GM12801 (cell line): ENCODE data around the gene CERS6.

Experiments used
- CTCF ChIP-seq: IDR thresholded peaks from one replicate; pipeline ENCODE4 v1.5.1; 2011; ENCODE audit warnings: control low read depth; ENCODE audit not compliant: insufficient read length; ENCODE audit errors: extremely low read depth

The CERS6 gene

GRCh38 chr2:168749297-168749696, 293.2 kb downstream of the CERS6 start:
- TF ChIP-seq CTCF = no peak

GRCh38 chr2:168751104-168751740, 295.1 kb downstream of the CERS6 start:
- TF ChIP-seq CTCF = no peak

GRCh38 chr2:168752361-168752760, 296.3 kb downstream of the CERS6 start:
- no peak for TF ChIP-seq CTCF

- no peak for TF ChIP-seq CTCF
These were observed 297.8 kb downstream of the CERS6 start for GRCh38 chr2:168753765-168754329.

- no peak for TF ChIP-seq CTCF
These were observed 301.2 kb downstream of the CERS6 start for GRCh38 chr2:168757223-168757622.

GRCh38 chr2:168758970-168759820, 303.1 kb downstream of the CERS6 start:
- TF ChIP-seq CTCF = no peak

GRCh38 chr2:168765401-168765800, 309.3 kb downstream of the CERS6 start:
- TF ChIP-seq CTCF = no peak
